GM08714 (cell line): ENCODE data around the gene HEPN1.
"Not testable (repeated sequence)": the region's sequence is repeated elsewhere in the genome, so short reads cannot be mapped to it uniquely, and the experiment has no call there.

Experiments
- H3K4me3 ChIP-seq: fragments of 200-500 bp; sonication (Bioruptor generic); 2 replicates; pipeline ENCODE4 v1.5.1; 2014; ENCODE audit warnings: mild to moderate bottlenecking, low read length, inconsistent platforms
- ZNF274 ChIP-seq: IDR thresholded peaks from 2 replicates; pipeline ENCODE4 v1.6.1; 2012; ENCODE audit warnings: mild to moderate bottlenecking, low read depth, low read length

The HEPN1 gene

GRCh38 chr11:124953753-124954589 is 34.9 kb downstream of the HEPN1 start, which contains the start of gene CCDC15:
Gene CCDC15, plus strand, starts transcription at chr11:124954202. Its CDS starts 531 bp downstream, at chr11:124954733.
- peak within 1 kb of the TSS; percentile 91 for H3K4me3 ChIP-seq
- no peak for TF ChIP-seq ZNF274

DNA sequence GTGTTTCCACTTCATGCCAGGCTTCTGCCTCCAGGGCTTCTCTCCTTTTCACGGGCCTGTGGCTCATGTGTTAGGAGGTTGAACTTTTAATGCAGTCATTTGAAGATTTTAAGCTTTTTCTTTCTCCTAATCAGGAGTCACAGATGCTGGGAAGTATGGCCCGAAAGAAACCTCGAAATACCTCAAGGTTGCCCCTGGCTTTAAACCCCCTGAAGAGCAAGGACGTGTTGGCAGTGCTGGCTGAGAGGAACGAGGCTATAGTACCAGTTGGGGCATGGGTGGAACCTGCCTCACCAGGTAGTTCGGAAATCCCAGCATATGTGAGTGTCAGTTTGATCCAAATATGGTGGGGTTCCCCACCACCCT is 35.5 kb downstream of the HEPN1 start:
- peak overlapping the region; percentile 91 for H3K4me3 ChIP-seq
- TF ChIP-seq ZNF274, result no peak

DNA sequence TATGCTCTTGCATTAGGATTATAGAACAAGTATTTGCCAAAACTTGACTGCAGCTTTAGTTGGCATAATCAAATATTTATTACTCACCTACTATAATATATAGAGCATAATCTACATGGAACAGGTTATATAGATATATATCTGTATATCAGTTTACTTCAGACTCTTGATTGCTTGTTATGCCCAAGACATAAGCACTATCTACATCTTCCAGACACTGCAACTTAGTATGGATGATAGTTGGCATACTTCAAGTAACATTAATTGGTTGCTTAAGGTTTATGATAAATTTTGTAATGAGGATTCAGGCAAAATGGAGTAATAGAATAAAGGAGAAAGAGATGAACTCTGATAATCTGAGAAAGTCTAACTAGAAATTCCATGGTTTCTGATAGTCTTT is 36.0 kb downstream of the HEPN1 start:
- TF ChIP-seq ZNF274, result no peak
- H3K4me3 ChIP-seq, result no peak overlapping the region

DNA sequence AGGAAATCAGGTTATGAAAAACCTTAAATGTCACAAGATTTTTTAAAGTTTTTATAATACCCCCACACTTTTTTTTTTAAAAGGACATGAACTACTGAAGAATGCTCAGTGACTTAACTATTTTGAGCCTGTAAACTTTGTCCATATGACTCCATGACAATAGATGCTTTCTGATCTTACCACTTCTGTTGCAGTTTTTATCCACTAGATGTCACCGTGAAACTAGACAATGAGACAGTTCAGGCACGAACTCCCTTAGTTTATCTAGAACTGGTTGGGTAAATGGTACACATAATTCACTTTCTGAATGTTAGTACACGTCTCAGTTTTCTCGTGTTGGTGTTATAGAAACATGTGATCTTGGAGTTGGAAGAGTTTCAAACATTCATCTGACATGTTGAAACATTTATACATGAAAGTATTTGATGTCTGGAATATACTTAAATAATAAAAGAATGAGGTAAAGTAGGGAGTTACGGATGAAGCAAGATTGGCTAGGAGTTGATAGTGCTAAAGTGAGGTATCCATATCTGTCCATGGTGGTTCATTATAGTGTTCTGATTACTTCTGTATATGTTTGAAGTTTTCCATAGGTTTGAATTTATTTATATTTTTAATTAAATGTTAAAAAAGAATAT is 43.0 kb downstream of the HEPN1 start:
- no peak overlapping the region for H3K4me3 ChIP-seq
- TF ChIP-seq ZNF274, result no peak

- H3K4me3 ChIP-seq, result not testable (repeated sequence)
Observed at GRCh38 chr11:124968197-124968596, 49.1 kb downstream of the HEPN1 start.
